Lower lobe of right lung (tissue), 2 donors: ENCODE measurements around the gene SMARCE1. TPM values are rescaled to one million over a fixed set of nuclear protein-coding genes. Genes with fewer than 3 reads are reported as not detected.

ENCODE experiments used
- ATAC-seq, 2 donors: fragments of 200-7000 bp; cut with Tn5 transposase; one replicate each; pipeline ENCODE4 v1.9.1; 2020 to 2022; ENCODE audit warnings: mild to moderate bottlenecking in 2 of 2, moderate library complexity in 2 of 2
- DNase-seq: peaks from one replicate; pipeline ENCODE4 v3.0.0-alpha.2; 2020
- H3K27ac ChIP-seq: fragments of 200-600 bp; one replicate; pipeline ENCODE4 v1.8.0; 2022
- H3K27me3 ChIP-seq: fragments of 200-600 bp; one replicate; pipeline ENCODE4 v1.8.0; 2022; ENCODE audit warnings: low read depth
- H3K36me3 ChIP-seq: fragments of 200-600 bp; one replicate; pipeline ENCODE4 v1.8.0; 2022; ENCODE audit warnings: mild to moderate bottlenecking
- H3K4me1 ChIP-seq: fragments of 200-600 bp; one replicate; pipeline ENCODE4 v1.8.0; 2022
- H3K4me3 ChIP-seq: fragments of 200-600 bp; one replicate; pipeline ENCODE4 v1.8.0; 2022; ENCODE audit warnings: mild to moderate bottlenecking
- H3K9me3 ChIP-seq: fragments of 200-600 bp; one replicate; pipeline ENCODE4 v1.8.0; 2022
- intact Hi-C: fragments of 100-400 bp; cut with DNase I; formaldehyde crosslinking; loops from one replicate; pipeline ENCODE4 v1.11.0; 2022
- total RNA-seq: library from RNA; stranded (reverse); fragmentation: NEBNext Ultra II Directional; extraction: Animal tissue kit (Norgen Biotek cat#: 25700); gene quantifications from one replicate; pipeline ENCODE4 v1.2.1, GENCODE V29; 2021
- TF ChIP-seq, protein P1 (sequence below): fragments of 200-600 bp; IDR thresholded peaks from one replicate; pipeline ENCODE4 v1.8.0; 2022; ENCODE audit warnings: antibody characterized with exemption, mild to moderate bottlenecking
- donor health status: DM: no; HTN: yes; CAD: no; lungs with severe emphysema.

Gene SMARCE1
- total RNA-seq, 1 donor from 2014 or later: 83.6 TPM

DNA sequence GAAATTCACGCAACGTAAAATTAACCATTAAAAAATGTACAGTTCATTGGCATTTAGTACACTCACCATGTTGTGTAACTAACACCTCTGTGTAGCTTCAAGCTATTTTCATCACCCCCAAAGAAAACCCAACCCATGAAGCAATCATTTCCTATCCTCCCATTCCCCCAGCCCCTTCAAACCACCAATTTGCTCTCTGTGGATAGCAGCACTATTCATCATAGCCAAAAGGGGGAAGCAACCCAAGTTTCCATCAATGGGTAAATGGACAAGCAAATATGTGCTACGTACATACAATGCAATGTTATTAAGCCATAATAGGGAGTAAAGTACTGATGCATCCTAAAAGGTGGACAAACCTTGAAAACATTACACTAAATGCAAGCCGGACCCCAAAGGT, 28.3 kb upstream of the SMARCE1 start:
- intact Hi-C loops: no loop called here
- ATAC-seq (no peak), DNase-seq (no peak)
- Histone ChIP-seq H3K27ac (no peak overlapping the region), H3K4me1 (no peaks in the 10 kb centered on the region), H3K4me3 (no peak overlapping the region), H3K27me3 (peaks cover 8% of the 10 kb centered on the region), H3K36me3 (no peaks in the 10 kb centered on the region), H3K9me3 (no peaks in the 10 kb centered on the region)
- TF ChIP-seq, protein P1, sequence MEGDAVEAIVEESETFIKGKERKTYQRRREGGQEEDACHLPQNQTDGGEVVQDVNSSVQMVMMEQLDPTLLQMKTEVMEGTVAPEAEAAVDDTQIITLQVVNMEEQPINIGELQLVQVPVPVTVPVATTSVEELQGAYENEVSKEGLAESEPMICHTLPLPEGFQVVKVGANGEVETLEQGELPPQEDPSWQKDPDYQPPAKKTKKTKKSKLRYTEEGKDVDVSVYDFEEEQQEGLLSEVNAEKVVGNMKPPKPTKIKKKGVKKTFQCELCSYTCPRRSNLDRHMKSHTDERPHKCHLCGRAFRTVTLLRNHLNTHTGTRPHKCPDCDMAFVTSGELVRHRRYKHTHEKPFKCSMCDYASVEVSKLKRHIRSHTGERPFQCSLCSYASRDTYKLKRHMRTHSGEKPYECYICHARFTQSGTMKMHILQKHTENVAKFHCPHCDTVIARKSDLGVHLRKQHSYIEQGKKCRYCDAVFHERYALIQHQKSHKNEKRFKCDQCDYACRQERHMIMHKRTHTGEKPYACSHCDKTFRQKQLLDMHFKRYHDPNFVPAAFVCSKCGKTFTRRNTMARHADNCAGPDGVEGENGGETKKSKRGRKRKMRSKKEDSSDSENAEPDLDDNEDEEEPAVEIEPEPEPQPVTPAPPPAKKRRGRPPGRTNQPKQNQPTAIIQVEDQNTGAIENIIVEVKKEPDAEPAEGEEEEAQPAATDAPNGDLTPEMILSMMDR: no peak

DNA sequence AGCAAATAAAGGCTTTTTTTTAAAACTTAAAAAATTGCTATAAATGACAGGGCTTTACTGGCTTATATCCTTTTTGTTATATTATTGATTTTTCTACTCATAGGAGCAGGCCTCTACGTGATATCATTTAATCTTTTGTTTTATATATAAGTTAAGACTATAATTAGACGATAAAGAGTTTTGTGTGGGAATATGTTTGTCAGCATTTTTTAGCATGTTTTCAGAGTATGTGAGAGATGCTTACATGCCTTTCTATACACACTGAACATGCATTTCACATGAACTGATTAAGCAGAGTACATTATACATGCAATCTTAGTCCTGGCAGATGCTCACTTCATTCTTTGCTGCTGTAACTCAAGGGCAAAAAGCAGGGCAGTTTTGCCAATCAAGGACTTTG, 25.0 kb upstream of the SMARCE1 start:
- intact Hi-C loops: no loop called here
- H3K4me1 ChIP-seq: no peaks in the 10 kb centered on the region
- TF ChIP-seq, protein P1: no peak
- no peak overlapping the region for H3K27ac ChIP-seq
- DNase-seq: no peak
- H3K36me3 ChIP-seq: no peaks in the 10 kb centered on the region
- peaks cover 8% of the 10 kb centered on the region for H3K27me3 ChIP-seq
- no peak overlapping the region for H3K4me3 ChIP-seq
- H3K9me3 ChIP-seq: no peaks in the 10 kb centered on the region
- ATAC-seq: no peak

DNA sequence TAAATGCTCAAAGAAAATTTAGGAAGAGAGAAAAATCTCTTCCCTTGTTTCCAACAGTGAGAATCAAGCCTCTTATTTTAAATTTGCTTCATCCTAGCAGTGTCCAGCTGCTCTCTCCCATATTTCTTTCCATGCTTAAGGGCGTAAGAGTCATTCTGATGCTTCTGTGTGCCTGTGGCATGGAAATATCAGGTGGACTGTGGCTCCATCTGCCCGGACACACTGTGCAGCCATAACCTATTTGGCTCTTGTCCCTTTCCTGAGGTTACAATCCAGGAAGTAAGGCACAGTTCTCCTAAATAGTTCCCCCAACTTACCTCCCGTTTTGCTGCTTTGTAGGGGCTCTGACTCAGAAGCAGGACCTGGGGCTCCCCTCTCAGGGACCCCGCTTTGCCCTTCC, 23.7 kb upstream of the SMARCE1 start:
- no peaks in the 10 kb centered on the region for H3K9me3 ChIP-seq
- no peak for DNase-seq

DNA sequence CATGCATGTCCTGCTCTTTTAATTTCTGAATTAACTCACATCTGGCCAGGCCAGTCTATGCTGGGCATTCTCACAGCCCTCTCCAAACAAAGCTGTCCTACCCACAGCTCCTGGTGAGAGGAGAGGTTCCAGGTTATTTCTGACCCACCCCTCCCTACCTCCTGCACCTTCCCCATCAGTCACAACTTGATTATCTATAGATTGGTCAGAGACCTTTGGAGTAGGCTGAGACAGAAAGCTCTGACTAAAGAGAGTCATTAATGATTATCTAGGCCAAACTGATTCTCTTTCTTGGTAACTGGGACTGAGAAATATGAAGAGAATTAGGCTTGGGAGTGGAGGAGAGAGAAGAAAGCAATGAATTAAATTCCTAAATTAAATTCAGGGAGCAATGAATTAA, 18.7 kb upstream of the SMARCE1 start:
- H3K27me3 ChIP-seq: no peaks in the 10 kb centered on the region
- H3K27ac ChIP-seq: no peak overlapping the region
- H3K4me3 ChIP-seq: no peak overlapping the region
- TF ChIP-seq, protein P1: no peak
- ATAC-seq (no peak), DNase-seq (no peak)
- no peaks in the 10 kb centered on the region for H3K36me3 ChIP-seq
- no peaks in the 10 kb centered on the region for H3K4me1 ChIP-seq
- intact Hi-C loops: no loop called here
- no peaks in the 10 kb centered on the region for H3K9me3 ChIP-seq

More for the DNA sequence above, 23.7 kb upstream of the SMARCE1 start:
- no peaks in the 10 kb centered on the region for H3K4me1 ChIP-seq
- no peak overlapping the region for H3K27ac ChIP-seq
- intact Hi-C loops: no loop called here
- peaks cover 8% of the 10 kb centered on the region for H3K27me3 ChIP-seq
- no peak overlapping the region for H3K4me3 ChIP-seq
- TF ChIP-seq, protein P1: no peak
- ATAC-seq: no peak
- no peaks in the 10 kb centered on the region for H3K36me3 ChIP-seq

DNA sequence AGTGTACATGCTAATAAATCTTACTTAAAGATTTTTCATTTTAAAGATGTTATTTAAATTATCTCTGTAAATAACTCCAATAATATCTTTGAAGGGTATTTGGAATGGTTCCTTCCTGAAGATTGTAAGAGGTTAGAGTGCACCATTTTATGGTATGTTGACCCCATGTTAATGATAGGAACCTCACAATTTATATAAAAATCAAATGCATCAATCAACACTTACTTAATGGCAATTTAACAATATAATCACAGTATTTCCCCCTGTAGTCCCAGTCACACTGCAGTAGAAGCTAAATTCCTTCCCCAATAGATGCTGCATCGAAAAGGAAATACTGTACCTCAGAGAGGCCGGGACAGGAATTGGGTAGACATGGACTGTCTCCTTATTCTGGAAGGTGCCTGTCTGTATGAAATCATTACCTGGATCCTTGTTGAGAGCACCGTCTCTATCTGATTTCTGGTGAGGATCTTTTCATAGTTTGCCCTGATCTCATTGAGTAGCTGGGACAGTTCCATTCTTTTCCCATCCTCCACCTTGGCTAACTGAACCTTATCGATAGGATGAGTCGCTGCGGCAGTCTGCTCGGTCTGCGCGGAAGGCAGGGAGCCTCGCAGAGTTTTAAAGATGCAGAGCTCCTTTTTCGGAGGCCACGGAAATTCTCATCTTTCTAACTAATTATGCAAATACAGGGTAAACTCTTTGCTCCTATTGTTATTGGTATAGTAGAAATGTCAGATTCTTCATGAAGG, 17.1 kb upstream of the SMARCE1 start, which contains the start of gene KRT222:
KRT222 (minus strand) TSS at position 596 of the 752 bp plus-strand sequence; CDS start at position 518, 78 bp downstream.
- Histone ChIP-seq H3K27ac (no peak within 1 kb of the TSS), H3K4me3 (peak within 1 kb of the TSS; percentile 33), H3K36me3 (no peaks in the 10 kb centered on the region), H3K4me1 (no peaks in the 10 kb centered on the region), H3K9me3 (no peaks in the 10 kb centered on the region), H3K27me3 (no peaks in the 10 kb centered on the region)
- intact Hi-C loops: no loop called here
- TF ChIP-seq, protein P1: no peak
- no peak for ATAC-seq
- DNase-seq: no peak
